GM04504 (cell line): ENCODE measurements around the gene ENTPD8.

Experiments
- DNase-seq: peaks from one replicate; pipeline ENCODE4 v3.0.0-alpha.2; 2012; ENCODE audit warnings: low read depth

Gene ENTPD8

DNA sequence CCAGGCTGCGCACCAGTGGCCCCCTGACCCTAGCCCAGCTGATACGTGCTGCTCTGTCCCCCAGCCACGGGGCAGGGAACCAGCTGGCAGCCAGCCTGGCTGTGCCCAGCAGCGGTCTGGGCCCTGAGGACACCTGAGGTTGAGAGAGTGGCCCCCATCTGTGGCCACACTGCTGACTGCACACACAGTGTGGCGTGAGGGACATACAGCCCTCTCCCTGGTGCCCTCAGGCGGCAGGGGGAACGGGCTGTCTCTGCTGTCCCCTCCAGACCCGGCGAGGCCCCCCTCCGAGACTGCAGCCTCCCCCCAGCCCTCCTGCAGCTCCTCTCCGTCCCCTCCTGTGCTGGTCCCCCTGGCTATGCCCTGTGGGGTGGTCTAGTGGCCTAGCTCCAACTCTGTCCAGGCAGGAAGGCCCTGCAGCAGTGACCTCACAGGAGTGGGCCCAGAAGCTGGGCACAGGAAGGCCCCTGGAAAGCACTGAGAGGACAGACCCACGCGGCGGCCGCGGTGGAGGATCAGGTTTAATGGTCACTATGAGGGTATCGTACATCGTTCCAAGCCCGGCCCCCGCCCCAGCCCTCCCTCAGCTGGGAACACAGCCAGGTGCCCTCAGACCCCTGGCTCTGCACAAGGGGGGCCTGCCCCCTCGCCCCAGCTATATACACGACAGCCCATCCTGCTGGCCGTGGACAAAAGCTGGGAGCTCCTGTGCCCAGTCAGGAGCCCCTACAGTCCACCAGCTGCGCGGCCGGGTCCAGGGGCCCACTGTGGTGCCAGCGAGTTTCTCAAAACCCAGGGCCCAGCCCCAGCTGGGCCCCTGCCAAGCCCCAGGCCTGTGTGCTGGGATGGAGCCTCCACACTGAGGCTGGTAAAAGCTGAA lies 6.8 kb upstream of the ENTPD8 start:
- no peak for DNase-seq

DNA sequence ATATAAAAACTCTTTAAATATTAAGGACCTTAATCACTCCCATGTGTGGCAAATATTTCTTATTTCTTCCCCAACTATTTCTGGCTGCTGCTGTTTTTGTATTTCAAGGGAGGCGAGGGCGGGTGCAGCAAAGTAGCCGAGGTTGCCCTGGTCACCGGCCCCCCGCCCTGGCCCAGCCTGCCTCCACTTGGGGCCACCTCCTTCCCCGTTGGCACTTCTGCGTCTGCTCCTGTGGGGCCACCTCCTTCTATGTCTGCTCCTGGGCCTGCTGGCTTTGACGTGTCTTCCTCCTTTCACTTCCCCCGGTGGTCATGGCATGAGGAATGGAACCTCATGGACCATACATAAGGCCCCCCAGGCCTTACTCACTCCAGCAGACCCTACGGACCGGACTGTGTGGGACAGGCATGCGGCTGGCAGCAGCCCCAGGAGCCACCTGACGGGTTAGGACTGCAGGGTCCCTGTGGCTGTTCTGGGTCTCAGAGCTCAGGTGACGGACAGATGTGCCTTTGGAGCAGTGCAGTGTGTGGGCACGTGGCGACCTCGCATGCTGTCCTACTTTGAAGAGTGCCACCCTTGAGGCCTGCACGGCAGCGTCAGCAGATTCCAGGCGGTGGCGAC lies 5.8 kb upstream of the ENTPD8 start:
- no peak for DNase-seq

DNA sequence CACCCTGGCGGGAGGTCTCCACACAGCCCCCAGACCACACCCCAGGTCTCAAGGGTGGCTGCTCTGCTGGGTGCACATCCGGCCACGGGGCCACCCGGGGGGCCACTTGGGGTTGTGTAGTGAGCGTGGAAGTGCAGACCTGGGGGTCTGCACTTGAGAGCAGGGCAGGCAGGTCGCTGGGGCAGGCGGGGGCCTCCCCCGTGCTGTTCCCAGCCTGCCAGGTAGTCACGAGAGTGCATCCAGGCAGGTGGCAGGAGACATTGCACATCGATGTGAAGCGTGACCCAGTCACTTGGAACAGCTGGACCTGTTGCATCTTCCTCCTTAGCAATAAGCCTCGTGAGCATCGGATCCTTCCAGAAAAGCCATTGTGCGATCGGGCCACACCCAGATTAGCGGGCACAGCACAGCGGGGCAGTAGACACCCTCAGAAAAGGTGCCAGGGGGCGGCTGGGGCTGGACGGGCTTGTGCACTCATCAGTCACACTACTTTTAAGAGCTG lies 4.8 kb upstream of the ENTPD8 start:
- no peak for DNase-seq

DNA sequence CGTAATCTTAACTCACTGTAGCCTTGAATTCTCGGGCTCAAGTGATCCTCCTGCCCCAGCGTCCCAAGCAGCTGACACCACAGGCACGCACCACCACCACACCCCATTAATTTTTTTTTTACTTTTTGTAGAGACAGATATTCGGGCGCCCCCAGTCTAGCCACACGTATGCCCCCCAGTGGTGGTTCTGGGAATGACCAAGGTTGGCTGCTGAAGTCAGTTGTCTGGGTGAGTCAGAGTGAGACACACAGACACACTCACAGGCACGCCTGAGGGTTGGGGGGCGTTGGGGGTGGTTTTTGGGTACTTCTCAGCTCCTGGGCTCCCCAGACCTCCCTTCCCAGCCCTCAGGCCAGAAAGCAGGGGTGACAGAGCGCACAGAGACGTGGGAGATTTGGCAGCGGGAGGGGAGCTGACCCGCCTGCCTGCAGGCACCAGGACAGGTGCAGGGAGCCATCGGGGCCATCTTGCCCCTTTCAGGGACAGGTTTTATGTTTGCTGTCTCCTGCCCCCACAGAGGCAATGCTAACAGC lies 4.2 kb upstream of the ENTPD8 start:
- peak; percentile 44 for DNase-seq

DNA sequence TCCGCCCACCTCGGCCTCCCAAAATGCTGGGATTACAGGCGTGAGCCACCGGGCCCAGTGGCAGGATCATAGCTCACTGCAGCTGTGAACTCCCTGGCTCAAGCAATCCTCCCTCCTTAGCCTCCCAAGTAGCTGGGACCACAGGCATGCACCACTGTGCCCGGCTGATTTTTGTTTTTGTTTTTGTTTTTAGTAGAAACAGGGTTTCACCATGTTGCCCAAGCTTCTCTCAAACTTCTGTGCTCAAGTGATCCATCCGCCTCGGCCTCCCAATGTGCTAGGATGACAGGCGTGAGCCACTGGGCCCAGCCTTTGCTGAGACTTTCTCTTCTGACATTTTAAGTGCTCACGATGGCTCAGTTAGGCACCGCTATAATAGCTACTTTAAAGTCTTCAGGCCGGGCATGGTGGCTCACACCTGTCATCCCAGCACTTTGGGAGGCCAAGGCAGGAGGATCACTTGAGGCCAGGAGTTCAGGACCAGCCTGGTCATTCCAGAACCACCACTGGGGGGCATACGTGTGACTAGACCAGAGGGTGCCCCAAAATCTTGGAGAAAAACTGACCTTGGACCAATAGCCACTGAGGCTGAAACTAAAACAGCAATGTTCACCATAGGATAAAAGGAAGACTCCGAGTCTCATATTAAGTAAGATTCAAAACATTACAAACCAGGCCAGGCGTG lies 3.1 kb upstream of the ENTPD8 start:
- no peak for DNase-seq

DNA sequence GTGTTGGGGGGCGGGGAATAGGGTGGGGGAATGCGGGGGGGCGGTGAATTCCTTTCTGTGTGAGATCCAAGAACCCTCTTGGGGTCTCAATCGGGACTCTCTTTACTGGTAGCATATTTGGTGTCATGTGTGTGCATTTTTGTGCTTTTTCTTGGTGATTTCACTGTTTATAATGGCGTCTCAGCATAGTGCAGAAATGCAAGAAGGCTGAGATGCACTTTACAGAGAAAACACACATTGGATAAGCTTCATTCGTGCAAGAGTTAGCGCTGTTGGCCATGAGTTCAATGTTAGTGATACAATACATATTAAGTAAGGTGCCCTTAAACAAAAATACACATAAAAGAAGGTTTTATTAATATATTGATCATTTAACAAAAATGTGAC lies 771 bp upstream of the ENTPD8 start:
- no peak for DNase-seq

DNA sequence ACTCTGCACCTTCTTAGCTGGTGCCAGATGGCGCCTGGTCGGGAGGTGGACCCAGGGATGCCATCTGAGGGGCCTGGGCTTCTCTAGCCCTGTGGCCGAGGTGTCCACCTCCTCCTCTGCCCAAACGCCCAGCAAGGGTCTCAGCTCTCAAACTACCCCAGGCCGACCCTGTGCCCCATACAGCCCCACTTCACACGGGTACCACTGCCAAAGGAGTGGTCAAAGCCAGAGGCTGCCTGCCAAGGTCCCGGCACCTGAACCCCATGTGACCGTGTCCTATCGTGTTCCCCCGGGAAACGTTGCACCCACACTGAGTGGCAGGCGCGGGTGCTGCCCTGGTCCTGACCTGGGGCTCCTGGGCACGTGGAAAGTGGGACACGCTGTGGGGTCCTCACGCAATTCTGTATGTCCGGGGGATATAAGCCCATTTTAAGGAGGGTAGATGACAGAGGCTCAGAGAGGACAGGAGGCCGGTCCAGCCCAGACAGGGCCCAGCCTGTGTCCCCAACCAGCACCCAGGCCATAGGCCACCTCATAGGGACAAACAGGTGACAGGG lies 1.9 kb downstream of the ENTPD8 start:
- DNase-seq, result no peak

DNA sequence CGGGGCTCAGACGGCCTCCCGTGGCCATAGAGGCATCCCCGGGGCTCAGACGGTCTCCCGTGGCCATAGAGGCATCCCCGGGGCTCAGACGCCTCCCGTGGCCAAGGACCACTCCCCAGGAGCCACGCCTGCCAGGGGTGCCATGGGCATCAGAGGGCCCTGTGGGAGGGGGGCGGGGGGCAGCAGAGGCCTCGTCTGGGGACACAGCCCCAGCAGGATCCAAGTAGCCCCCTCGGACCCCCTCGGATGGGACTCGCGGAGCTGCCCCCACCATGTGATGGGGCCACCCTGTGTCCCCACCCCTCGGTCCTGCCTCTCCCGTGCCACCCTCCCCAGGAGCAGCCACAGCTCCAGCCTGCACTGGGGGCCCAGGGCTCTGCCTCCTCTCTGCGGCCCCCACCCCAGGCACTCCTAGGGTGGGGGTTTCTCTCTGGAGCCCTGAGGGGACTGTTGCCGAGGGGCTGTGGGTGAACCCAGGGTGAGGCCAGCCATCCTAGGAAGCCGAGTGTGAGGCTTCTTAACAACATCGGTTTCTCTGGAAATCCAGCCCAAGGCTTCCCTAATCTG lies 2.5 kb downstream of the ENTPD8 start:
- DNase-seq, result no peak

DNA sequence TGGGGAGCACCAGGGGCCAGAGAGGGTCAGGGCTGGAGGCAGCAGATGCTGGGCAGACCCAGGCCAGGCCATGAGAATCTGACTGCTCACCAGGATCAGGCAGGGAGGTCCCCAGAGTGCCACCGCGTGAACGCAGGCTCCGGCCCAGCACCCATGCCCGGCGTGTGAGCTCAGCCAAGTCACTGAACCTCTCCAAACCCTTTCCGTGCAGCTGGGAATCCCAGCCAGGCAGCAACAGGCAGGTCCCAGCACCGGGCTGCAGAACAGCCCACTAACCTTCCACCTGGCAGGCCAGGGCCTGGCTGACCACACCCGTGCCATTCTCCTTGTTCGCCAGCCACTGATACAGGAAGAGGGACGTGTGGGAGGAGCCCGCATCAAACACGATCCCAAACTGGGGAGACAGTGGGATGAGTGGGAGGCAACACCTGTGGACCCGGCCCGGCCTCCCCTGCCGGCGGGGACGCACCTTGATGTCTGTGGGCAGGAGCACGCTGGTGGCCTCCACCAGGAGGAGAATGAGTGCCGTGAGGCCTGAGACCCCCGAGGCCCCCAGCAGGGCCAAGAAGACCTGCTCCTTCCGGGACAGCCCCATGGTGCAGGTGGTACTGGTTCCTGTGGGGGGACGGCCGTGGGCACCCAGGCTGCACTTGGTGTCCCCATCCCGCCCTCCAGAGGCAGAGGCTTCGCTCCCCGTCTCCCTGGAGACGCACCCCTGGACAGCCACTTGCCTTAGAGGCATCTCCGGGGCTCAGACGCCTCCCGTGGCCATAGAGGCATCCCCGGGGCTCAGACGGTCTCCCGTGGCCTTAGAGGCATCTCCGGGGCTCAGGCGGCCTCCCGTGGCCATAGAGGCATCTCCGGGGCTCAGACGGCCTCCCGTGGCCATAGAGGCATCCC lies 3.2 kb downstream of the ENTPD8 start:
- DNase-seq, result no peak

DNA sequence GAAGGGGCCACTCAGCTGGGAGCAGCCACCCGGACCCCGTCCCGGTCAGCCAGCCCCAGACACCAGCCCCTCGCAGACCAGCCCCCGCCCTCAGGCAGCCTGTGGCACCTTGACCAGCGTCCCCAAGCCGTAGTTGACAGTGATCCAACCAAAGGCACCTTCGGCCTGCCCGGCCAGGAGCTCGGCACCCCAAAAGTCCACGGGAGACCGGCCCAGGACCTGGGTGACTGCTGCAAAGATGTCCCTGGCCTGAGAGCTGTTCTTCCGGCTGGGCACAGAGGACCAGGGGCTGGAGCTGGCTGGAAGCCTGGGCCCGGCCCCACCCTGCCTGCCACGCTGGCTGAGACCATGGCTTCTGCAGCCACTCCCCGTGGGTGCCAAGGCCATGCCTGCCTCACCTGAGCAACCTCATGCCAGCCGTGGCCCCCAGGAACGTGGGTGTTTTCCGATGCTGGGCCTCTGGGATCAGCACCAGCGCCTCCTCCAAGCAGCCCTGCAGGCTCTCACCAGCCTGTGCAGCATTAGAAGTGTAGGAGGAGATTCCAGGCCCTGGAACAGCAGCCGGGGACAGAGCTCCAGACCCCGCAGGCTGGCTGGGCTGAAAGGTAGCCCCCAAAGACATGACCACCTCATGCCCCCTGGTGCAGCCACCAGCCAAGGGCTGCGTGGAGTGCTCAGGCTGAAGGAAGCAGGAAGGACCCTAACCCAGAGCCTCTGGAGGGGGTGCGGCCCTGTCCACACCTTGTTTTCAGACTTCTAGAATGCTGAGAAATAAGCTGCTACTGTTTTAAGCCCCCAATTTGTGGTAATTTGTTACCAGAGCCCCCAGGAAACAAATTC lies 4.2 kb downstream of the ENTPD8 start:
- no peak for DNase-seq

DNA sequence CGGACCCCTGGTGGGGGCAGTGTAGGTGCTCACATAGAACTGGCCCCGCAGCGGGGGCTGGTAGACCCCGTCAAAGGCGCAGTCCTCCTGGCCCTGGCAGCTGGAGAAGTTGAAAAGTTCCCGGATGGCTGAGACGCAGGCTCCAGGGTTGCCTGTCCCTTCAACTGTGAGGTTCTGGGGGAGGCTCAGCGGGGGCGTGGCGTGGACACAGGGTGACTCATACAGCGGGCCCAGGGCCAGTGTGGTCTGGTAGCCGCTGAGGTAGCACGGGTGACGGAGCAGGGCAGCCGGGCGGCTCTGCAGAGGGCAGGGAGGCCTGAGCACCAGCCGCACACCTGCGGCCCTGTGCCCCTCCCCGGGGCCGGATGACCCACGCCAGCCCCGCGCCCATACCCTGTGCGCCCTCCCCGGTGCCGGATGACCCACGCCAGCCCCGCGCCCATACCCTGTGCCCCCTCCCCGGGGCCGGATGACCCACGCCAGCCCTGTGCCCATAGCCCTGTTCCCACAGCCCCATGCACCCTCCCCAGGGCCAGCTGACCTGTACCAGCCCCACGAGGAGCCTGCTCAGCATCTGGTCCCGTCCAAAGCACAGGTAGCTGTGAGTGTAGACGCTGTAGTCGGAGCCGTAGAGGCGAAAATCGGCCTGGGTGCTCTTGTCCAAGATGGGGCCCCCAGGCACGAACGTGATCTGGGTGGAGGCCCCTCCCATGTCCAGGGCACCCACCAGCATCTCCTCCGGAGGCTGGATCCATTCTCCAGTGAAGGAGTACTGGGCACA lies 5.0 kb downstream of the ENTPD8 start:
- peak; percentile 71 for DNase-seq

DNA sequence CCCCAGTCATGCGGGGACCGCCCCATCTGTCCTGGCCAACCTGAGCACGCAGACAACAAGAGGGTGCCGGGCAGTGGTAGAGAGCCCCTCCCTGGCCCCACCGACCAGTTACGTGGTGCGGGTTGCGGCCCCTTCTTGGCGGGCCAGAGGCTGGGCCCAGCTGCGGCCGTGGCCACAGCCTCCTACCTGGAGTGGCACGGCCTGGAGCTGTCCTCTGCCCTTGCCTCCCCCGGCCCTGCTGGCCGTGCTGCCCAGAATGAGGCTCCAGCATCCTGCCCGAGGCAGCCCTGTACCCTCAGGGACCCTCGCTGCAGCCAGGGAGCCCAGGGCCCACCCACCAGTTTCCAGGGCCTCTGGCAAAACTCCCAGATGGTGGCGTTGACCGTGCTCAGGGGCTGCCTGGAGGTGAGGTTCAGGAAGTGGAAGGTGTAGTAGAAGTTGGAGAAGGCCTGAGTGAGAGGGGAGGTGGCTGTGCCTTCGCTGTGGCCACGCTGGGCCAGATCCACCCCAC lies 5.7 kb downstream of the ENTPD8 start:
- DNase-seq, result no peak

DNA sequence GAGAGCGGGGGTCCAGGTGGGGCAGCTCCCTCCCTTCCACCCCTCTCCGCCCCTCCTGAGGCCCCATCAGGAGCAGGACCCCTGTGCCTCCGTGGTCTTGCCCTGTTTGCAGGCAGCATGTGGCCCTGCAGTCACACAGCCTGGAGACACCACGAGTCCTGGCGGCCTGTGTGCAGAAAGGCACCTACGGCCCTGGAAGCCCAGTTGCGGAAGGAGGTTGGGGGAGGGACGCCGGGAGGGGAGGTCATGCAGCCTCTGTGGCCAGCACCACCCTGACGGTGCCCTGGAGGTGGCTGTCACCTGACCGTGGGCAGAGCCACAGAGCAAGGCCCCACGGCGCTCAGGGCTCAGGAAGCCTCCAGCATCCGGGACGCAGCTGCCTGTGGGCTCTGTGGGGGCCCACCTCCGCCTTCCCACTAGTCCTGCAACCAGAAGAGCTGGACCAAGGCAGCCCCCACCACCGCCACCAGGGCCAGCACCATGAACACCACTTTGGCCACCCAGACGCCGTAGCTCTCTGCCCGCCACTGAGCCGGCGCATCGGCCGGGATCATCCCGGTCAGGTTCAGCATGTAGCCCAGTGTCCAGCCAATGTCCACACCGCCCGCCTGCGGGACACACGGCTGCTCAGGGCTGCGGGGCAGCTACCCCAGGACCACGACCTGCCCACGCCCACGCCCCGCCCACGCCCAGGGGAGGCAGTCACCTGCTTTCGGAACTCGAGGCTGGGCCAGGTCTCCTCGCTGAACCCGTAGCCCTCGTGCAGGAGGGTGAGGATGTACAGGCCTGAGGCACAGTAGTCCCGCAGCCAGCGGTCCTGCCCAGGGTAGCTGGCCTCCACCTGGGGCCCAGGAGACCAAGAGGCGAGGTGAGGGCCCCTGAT lies 6.4 kb downstream of the ENTPD8 start:
- no peak for DNase-seq

DNA sequence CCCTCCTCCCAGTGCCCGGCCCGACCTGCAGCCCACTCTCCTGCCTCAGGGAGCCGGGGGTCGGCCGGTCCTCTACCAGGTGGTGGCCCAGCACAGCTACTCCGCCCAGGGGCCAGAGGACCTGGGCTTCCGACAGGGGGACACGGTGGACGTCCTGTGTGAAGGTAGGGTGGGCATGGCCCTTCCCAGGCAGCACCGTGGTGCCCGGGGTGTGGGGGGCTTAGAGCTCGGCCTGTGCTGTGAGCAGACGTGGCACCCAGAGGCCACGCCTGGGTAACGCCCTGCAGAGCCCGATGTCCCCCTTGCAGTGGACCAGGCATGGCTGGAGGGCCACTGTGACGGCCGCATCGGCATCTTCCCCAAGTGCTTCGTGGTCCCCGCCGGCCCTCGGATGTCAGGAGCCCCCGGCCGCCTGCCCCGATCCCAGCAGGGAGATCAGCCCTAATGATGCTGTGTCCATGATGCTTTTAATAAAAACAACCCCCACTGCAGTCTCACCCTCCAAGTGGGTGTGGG lies 7.2 kb downstream of the ENTPD8 start:
- DNase-seq, result no peak

DNA sequence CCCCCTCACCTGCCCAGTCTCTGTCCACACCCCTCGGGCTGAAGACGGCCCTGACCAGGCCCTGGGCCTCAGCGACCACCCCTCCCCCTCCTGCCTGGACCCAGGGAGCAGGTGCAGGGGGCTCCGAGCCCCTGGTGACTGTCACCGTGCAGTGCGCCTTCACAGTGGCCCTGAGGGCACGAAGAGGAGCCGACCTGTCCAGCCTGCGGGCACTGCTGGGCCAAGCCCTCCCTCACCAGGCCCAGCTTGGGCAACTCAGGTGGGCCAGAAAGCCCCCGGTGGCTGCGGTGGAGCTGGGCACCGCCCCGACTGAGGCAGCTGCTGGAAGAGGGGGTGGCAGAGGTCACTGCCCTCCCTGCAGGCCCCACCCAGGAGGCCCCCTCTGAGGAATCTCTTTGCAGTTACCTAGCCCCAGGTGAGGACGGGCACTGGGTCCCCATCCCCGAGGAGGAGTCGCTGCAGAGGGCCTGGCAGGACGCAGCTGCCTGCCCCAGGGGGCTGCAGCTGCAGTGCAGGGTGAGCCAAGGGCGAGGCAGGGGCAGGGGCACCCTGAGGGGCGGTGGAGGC lies 7.7 kb downstream of the ENTPD8 start:
- no peak for DNase-seq

DNA sequence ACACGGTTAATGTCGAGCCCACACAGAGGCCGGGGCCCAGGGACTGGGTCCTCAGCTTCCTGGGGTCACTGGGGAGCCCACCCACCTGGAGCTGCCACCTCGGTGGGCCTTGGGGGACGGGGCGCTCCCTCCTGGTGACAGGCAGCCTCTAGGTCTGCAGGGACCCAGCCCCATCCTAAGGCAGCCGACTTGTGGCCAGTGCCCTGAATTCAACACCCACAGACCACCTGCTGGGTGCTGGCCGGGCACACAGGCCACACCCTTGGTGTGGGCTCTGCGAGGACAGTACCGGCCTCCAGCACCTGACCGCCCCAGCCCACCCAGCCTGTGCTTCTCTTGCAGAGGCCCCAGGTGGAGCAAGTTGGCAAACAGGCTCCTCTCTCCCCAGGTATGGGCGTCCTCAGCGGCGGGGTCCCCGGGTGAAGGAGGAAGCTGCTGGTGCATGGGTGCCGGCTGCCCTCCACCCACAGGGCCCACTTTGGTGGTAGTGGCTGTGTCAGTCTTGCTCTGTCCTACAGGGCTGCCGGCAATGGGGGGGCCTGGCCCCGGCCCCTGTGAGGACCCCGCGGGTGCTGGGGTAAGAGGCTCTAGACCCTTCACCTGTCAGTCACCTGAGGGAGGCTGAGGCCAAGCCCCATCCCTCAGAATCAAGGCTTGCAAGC lies 8.3 kb downstream of the ENTPD8 start:
- DNase-seq, result no peak

DNA sequence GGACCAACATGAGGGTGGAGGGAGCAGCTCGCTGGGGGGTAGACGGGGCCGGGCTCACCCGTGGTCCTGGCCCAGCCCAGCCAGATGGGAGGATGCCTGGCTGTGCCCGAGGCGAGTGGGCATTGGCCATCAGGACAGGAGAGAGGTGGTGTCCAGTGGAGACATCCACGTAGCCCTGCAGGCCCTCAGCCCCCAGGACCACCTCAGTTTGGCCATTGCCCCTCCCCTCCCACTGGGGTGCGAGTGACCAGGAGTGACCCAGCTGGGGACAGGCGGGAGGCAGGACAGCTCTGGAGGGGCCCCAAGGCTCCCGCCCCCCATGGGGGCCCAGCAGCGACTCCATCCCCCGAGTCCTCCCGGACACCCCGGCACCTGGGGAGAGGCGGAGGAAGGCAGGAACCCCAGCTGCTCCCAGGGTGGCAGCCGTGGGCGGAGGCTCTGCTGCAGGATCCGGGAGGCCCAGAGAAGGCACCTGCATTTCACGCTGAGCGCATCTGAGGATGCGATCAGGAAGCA lies 9.7 kb downstream of the ENTPD8 start:
- no peak for DNase-seq
